ENCODE data around the gene MALT1. TPM values are rescaled to one million over a fixed set of nuclear protein-coding genes. Genes with fewer than 3 reads are reported as not detected.

The MALT1 gene
- total RNA-seq, 1 donor from 2014 or later, result 14.5 TPM

- no peak for DNase-seq (ENCODE audit: low read depth in 2 of 2)
Observed at GRCh38 chr18:58653814-58654509, 17.3 kb upstream of the MALT1 start.

DNA sequence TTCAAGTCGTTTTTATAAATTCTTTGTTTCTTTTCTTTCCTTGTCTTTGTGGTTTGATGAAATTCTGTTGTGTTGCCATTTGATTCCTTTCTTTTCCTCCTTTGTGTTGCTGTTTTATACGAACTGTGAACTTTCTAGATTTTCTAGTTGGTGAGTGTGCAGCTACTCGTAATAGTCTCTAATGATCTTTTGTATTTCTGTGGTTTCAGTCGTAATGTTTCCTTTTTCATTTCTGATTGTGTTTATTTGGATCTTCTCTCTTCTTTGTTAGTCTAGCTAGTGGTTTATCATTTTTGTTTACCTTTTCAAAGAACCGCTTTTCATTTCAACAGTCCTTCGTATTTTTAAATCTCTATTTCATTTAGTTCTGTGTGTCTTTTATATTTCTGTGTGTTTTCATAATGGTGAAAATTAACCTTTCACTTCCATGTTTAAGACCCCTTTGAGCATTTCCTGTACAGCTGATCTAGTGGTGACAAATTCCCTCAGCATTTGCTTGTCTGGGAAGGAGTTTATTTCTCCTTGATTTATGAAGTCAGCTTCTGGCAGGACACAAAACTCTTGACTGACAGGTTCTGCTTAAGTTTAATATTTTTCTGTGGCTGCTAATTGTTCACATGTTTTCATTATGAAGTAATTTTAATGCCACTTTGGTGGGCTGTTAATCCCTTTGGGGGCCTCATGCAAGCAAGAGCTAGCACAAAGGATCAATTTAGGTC lies 16.2 kb upstream of the MALT1 start:
- DNase-seq (ENCODE audit: low read depth in 2 of 2), result no peak

DNA sequence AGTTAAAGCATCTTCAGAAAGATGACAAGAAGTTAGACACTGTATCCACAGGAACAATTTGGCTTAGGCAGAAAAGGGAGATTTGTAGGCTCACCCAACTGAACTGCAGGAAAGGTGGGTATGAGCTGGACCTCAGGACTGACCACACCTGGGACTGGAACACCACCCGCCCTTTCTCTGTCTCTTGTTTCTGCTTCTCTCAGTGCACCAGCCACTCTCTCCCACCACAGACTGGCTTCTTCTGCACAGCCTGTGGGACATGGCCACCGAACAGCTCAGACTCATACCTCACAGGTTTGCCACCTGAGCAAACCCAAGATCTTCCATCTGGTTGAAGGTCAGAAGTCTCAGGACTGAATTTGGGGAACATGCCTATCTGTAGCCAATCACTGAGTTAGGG lies 14.2 kb upstream of the MALT1 start:
- DNase-seq (ENCODE audit: low read depth in 2 of 2), result no peak

DNA sequence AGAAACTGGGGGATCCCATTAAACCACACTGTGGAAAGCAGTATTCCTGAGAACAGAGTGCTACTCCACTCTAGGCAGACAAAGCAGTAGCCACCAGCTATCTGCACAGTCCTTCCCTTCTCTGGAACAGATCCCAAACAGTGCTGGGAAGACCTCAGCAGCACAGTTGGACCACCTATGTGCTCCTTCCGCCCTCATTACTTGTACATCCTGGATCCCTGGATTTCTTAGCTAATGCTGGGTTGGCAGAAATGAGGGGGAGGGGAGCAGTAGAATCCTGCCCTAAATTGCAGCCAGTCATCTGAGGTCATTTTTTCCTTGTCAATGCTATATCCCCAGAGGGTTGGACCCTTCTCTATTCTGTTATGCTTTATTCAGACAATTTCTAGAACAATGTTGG lies 13.8 kb upstream of the MALT1 start:
- DNase-seq (ENCODE audit: low read depth in 2 of 2), result no peak

DNA sequence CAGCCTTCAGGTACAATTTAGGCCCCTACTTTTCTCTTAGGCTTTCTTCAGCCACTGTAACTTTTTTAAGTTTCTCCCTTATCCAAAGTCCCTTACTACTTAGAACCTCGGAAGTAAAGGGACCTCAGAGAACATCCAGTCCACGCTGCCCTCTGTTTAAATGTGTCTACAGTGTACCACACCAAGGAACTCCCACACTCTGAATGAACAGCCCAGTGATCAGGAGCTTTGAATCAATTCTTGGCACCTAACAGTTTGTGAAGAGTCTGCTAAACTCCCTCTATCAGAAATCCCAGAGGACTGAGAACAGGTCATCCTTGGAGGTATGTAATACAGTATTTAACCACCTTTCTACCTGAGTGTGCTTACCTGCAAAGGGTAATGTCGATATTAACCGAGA lies 11.6 kb upstream of the MALT1 start:
- no peak for DNase-seq (ENCODE audit: low read depth in 2 of 2)

DNA sequence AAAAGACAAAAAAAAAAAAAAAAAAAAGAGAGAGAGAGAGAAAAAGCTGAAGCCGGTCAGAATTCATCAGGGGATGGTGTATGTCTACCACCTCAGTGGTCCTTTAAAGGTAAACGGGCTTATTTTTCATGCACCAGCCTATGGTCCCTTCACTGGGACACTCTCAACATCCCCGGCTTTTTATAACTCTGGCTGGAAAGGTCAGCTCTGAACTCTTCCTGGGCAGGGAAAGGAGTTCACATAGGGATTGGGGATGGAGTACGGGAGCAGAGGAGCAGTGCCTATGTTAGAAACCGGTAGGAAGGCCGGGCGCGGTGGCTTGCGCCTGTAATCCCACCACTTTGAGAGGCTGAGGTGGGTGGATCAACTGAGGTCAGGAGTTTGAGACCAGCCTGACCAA lies 10.3 kb upstream of the MALT1 start:
- DNase-seq (ENCODE audit: low read depth in 2 of 2), result no peak

GRCh38 chr18:58661423-58661822 lies 9.8 kb upstream of the MALT1 start:
- DNase-seq (ENCODE audit: low read depth in 2 of 2), result no peak

DNA sequence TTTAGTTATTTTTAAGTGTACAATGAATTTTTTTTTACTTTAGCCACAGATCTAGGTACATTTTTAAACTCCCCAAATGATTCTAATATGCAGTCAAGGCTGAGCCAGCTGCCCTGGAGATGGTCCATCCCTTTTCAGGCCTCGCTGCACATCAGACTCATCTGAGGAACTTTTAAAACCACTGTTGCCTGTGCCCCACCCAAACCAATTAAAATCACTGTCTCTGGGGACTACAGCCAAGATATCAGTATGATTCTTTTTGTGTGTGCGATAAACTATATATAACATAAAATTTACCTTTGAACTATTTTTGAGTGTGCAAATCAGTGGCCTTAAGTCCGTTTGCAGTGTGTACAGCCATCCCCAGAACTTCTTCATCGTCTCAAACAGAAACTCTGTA lies 9.1 kb upstream of the MALT1 start:
- no peak for DNase-seq (ENCODE audit: low read depth in 2 of 2)

- DNase-seq (ENCODE audit: low read depth in 2 of 2), result no peak
Observed at GRCh38 chr18:58666176-58666575, 5.1 kb upstream of the MALT1 start.

GRCh38 chr18:58668211-58668610 lies 3.1 kb upstream of the MALT1 start:
- DNase-seq (ENCODE audit: low read depth in 2 of 2), result no peak

DNA sequence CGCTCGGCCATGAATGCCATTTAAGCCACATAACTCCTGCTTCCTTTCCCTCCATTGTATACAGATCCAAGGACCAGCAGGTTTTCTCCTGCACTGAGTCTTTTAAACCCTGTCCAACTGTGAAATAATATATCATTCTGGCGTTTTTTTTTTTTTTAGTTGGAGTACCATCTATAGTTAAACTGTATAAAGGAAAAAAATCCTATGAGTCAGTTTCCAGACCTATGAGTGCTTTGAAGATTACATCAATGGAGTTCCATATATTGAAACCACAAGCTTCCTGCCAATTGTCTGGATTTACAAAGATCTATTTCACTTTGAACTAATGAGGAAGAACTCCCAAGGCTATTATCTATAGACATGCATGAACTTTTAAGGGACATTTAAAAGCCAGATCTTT lies 2.4 kb upstream of the MALT1 start:
- DNase-seq (ENCODE audit: low read depth in 2 of 2), result peak in 1 of 2 donors; percentile 57

DNA sequence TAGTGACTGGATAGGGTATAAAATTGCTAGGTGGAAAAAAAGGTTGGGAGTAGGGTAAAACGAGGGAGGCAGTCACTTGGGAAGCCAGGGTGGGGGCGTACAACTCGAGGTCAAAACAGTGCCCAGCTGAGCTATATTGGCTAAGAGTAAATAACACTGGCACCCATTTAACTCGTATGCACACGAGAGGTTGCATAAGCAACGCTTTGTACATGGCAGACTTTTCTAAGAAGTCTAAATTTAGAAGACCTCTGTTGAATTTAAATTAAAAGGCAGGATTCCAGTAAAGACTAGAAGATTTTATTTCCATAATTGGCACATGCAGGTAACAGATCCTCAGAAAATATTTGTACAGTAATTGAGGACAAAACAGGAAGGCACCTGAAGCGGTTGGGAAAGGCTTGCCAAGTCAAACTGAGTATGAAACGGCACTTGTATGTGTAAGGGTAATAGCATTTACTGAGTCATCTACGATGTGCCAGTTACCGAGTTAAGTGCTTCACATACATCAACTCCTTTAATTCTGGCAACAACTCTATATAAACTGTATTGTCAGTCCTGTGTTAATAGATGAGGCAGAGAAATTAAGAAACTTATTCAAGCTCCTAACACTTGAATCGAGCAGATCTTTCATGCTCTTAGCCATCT lies 1.4 kb upstream of the MALT1 start:
- peak in 1 of 2 donors; percentile 39 for DNase-seq (ENCODE audit: low read depth in 2 of 2)

GRCh38 chr18:58670404-58671110 lies 708 bp upstream of the MALT1 start:
- DNase-seq (ENCODE audit: low read depth in 2 of 2), result no peak

GRCh38 chr18:58671632-58672564 lies 633 bp downstream of the MALT1 start:
- peak in 1 of 2 donors; percentile 4 for DNase-seq (ENCODE audit: low read depth in 2 of 2)

GRCh38 chr18:58674159-58674558 lies 2.9 kb downstream of the MALT1 start:
- no peak for DNase-seq (ENCODE audit: low read depth in 2 of 2)

DNA sequence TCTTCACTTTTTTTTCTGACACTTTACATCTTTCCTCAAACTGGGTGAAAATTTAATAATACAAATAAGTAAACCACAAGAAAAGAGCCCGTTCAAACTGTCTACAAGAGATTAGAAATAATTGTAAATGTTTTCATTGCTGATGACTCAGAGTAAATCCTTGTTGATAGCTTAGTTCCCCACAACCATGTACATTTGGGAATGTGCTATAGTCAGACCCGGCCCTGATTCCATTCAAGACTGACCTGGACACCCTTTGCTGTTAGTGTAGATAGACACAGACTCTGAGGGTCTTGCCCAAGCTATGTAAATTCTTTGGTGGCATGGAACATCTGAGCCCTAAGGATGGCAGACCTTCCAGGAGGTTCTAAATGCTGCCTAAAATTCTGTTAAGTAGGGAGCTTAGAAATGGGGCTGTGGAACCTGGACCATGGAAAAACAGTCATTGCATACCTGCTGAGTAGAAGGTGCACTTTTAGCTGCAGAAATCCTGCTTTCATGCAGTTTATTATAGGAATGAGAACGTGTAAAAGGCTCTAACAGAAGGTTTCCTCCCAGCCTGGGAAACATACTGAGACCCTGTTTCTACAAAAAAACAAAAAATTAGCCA lies 3.7 kb downstream of the MALT1 start:
- no peak for DNase-seq (ENCODE audit: low read depth in 2 of 2)

DNA sequence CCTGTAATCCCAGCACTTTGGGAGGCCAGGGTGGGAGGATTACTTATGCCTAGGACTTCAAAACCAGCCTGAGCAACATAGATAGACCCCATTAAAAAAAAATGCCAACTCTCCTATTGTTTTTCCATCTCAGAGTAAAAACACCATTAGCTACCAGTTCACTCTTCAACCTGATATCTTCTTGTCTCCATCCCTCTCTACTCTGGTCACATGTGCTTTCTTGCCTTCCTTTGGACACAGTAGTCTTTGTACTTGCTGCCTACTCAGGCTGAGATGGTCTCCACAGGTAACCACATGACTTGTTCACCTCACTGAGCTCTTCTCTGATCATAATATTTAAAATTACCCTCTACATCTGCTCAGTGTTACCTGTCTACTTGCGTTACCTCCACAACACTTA lies 5.0 kb downstream of the MALT1 start:
- DNase-seq (ENCODE audit: low read depth in 2 of 2), result no peak

- DNase-seq (ENCODE audit: low read depth in 2 of 2), result peak; percentile 63 to 75
Observed at GRCh38 chr18:58682429-58683069, 11.3 kb downstream of the MALT1 start.

DNA sequence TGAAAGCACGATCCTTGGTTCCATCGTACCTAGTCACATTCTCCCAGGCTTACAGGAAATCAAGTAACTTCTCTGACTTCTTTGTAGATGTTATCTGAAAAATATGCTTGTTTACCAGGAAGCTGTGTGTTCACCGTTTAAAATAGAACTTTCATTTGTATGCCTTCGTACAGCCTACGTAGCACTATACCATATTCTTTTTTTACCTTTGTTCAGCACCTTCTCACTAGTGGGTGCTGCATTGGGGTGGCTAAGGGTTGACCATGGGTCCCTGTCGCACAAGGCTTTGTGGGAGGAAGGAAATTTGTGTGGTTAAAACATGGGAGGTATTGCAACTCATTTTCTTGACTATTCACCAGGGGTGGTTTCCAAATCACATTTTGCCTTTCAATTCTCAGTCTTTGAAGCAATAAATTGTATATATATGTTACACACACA lies 16.6 kb downstream of the MALT1 start:
- peak in 1 of 2 donors; percentile 56 for DNase-seq (ENCODE audit: low read depth in 2 of 2)

DNA sequence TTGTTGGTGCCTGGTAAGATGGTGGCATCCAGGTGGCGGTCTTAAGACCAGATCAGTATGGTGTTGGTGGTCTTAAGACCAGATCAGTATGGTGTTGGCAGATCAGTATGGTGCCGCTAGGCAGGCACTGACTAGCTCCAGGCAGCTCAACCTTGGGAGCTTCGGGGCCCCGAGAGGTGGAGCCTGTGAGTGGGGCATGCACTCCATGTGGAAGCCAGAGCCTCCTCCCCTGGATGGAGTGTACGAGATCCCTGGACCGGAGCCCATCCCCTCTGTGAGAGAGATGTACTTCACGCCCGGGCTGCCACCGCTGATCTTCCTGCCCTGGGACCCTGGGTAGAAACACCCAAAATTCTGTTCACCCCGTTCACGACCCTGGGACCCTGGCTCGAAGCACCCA lies 19.0 kb downstream of the MALT1 start:
- no peak for DNase-seq (ENCODE audit: low read depth in 2 of 2)
